Small intestine (tissue), 7 donors: ENCODE data around the gene UVRAG. TPM values are rescaled to one million over a fixed set of nuclear protein-coding genes. Genes with fewer than 3 reads are reported as not detected.

Experiments used
- DNase-seq, 2 donors: peaks; one replicate each; pipeline versions ENCODE4 v3.0.0 to v3.0.0-alpha.2; 2013
- FAIRE-seq: peaks from 2 replicates; lab custom pipeline; 2012; peaks lifted over from hg19 to GRCh38; lab: Jason Lieb, UNC
- H3K27ac ChIP-seq, 3 donors: one replicate each; pipeline ENCODE4 v1.5.1; 2013; ENCODE audit warnings: low read length in 2 of 3, mild to moderate bottlenecking in 2 of 3, control low read depth in 1 of 3, inconsistent platforms in 1 of 3, low read depth in 1 of 3, moderate library complexity in 1 of 3
- H3K27me3 ChIP-seq, 3 donors: one replicate each; pipeline ENCODE4 v1.6.1; 2013; ENCODE audit warnings: low read length in 3 of 3, inconsistent platforms in 1 of 3; ENCODE audit not compliant: control insufficient read depth in 3 of 3, insufficient read depth in 3 of 3
- H3K36me3 ChIP-seq, 3 donors: one replicate each; pipeline ENCODE4 v1.6.1; 2013; ENCODE audit warnings: low read length in 3 of 3, inconsistent platforms in 1 of 3, low read depth in 1 of 3, mild to moderate bottlenecking in 1 of 3, moderate library complexity in 1 of 3; ENCODE audit not compliant: control insufficient read depth in 3 of 3, insufficient read depth in 2 of 3
- H3K4me1 ChIP-seq, 3 donors: one replicate each; pipeline ENCODE4 v1.6.1; 2013; ENCODE audit warnings: low read length in 2 of 3, inconsistent platforms in 1 of 3, low read depth in 1 of 3, mild to moderate bottlenecking in 1 of 3, moderate library complexity in 1 of 3; ENCODE audit not compliant: control insufficient read depth in 3 of 3, insufficient read depth in 2 of 3
- H3K4me3 ChIP-seq, 3 donors: one replicate each; pipeline ENCODE4 v1.5.1; 2013; ENCODE audit warnings: low read length in 3 of 3, control low read depth in 1 of 3, inconsistent platforms in 1 of 3, low read depth in 1 of 3, mild to moderate bottlenecking in 1 of 3, moderate library complexity in 1 of 3
- H3K9me3 ChIP-seq, 2 donors: one replicate each; pipeline ENCODE4 v1.6.1; 2013; ENCODE audit warnings: low read depth in 1 of 2, low read length in 1 of 2; ENCODE audit not compliant: control insufficient read depth in 2 of 2, insufficient read depth in 1 of 2
- WGBS, 3 donors: extraction: QIAGEN DNeasy Blood & Tissue Kit; methylation state at CpG; one replicate each; pipeline ENCODE4 v1.1.7; 2013; 5-methylcytosine and 5-hydroxymethylcytosine counted together
- polyA plus RNA-seq, 4 donors: library from polyadenylated mRNA; stranded (reverse) in 3 of 4; unstranded in 1 of 4; fragments of 200-250 nt in 3 of 4; fragments of 120-200 nt in 1 of 4; gene quantifications; one replicate each; pipeline versions ENCODE4 v1.2.1 to v1.2.3, GENCODE V29; 2013
- donor health status: healthy with polysubstance abuse.
- donor health status: control.
- donor health status: control.
- donor health status: Bipolar disorder and iron deficiency.
- donor health status: healthy.

UVRAG gene
- polyA plus RNA-seq, 4 donors, result 5.4 to 13.2 (median 7.1) TPM

GRCh38 chr11:75815345-75816168, 547 bp downstream of the UVRAG start:
- no peak for FAIRE-seq
- 0 to 1% (median 1%) methylated on average over 36 to 60 of the region's 60 CpGs for WGBS, 3 donors

GRCh38 chr11:75816561-75817239, 1.7 kb downstream of the UVRAG start:
- Histone ChIP-seq H3K27ac (peak overlapping the region in 1 of 3 donors; percentile 14), H3K27me3 (no peaks in the 10 kb centered on the region), H3K36me3 (no peaks in the 10 kb centered on the region), H3K4me1 (peaks cover 6 to 15% (median 15%) of the 10 kb centered on the region in 3 donors), H3K4me3 (peak overlapping the region; percentile 86 to 98 (median 97)), H3K9me3 (no peaks in the 10 kb centered on the region)
- 14 to 26% (median 21%) methylated on average over 6 of the region's 6 CpGs for WGBS, 3 donors
- DNase-seq, result peak in 1 of 2 donors; percentile 27
- FAIRE-seq, result no peak

More at GRCh38 chr11:75815345-75816168, 547 bp downstream of the UVRAG start:
- Histone ChIP-seq H3K9me3 (no peaks in the 10 kb centered on the region), H3K36me3 (no peaks in the 10 kb centered on the region), H3K4me1 (peaks cover 6 to 15% (median 11%) of the 10 kb centered on the region in 3 donors), H3K27ac (peak overlapping the region; percentile 79 to 96 (median 85)), H3K4me3 (peak overlapping the region; percentile 86 to 98 (median 97)), H3K27me3 (no peaks in the 10 kb centered on the region)
- DNase-seq, result no peak

- FAIRE-seq (no peak), DNase-seq (peak in 1 of 2 donors; percentile 84)
- WGBS, 3 donors, result 28 to 64% (median 62%) methylated on average over 1 of the region's 1 CpG
- Histone ChIP-seq H3K36me3 (no peaks in the 10 kb centered on the region), H3K4me3 (no peak overlapping the region), H3K27me3 (no peaks in the 10 kb centered on the region), H3K4me1 (peaks cover 9 to 22% (median 10%) of the 10 kb centered on the region in 3 donors), H3K27ac (no peak overlapping the region), H3K9me3 (no peaks in the 10 kb centered on the region)
Observed at GRCh38 chr11:75820645-75821044, 5.6 kb downstream of the UVRAG start.

- Histone ChIP-seq H3K9me3 (no peaks in the 10 kb centered on the region), H3K36me3 (no peaks in the 10 kb centered on the region), H3K27ac (no peak overlapping the region), H3K27me3 (no peaks in the 10 kb centered on the region), H3K4me3 (no peak overlapping the region), H3K4me1 (peaks cover 9 to 20% (median 9%) of the 10 kb centered on the region in 3 donors)
- no peak for DNase-seq
- no peak for FAIRE-seq
- 88 to 95% (median 94%) methylated on average over 5 of the region's 5 CpGs for WGBS, 3 donors
Observed at GRCh38 chr11:75821202-75821601, 6.2 kb downstream of the UVRAG start.

GRCh38 chr11:75822541-75822940, 7.5 kb downstream of the UVRAG start:
- H3K36me3 ChIP-seq, result no peaks in the 10 kb centered on the region
- 65 to 88% (median 79%) methylated on average over 3 of the region's 3 CpGs for WGBS, 3 donors
- H3K4me3 ChIP-seq, result no peak overlapping the region
- H3K27ac ChIP-seq, result no peak overlapping the region
- no peak for FAIRE-seq
- no peaks in the 10 kb centered on the region for H3K27me3 ChIP-seq
- no peak for DNase-seq
- H3K4me1 ChIP-seq, result peaks cover 3 to 16% (median 5%) of the 10 kb centered on the region in 3 donors
- H3K9me3 ChIP-seq, result no peaks in the 10 kb centered on the region

- 82 to 89% (median 89%) methylated on average over 4 of the region's 4 CpGs for WGBS, 3 donors
- FAIRE-seq (no peak), DNase-seq (no peak)
- H3K4me1 ChIP-seq, result peaks cover 3 to 16% (median 5%) of the 10 kb centered on the region in 3 donors
- H3K36me3 ChIP-seq, result no peaks in the 10 kb centered on the region
- no peaks in the 10 kb centered on the region for H3K9me3 ChIP-seq
- H3K27ac ChIP-seq, result peak overlapping the region in 1 of 3 donors; percentile 54
- no peak overlapping the region for H3K4me3 ChIP-seq
- no peaks in the 10 kb centered on the region for H3K27me3 ChIP-seq
Observed at GRCh38 chr11:75823415-75823814, 8.4 kb downstream of the UVRAG start.

- H3K9me3 ChIP-seq, result no peaks in the 10 kb centered on the region
- H3K27me3 ChIP-seq, result no peaks in the 10 kb centered on the region
- H3K4me3 ChIP-seq, result no peak overlapping the region
- 36 to 39% (median 38%) methylated on average over 4 of the region's 4 CpGs for WGBS, 3 donors
- H3K4me1 ChIP-seq, result peaks cover 3 to 16% (median 5%) of the 10 kb centered on the region in 3 donors
- DNase-seq, result no peak
- H3K36me3 ChIP-seq, result no peaks in the 10 kb centered on the region
- no peak overlapping the region for H3K27ac ChIP-seq
- FAIRE-seq, result no peak
Observed at GRCh38 chr11:75823946-75824345, 8.9 kb downstream of the UVRAG start.

GRCh38 chr11:75826461-75827230, 11.6 kb downstream of the UVRAG start:
- Histone ChIP-seq H3K27me3 (no peaks in the 10 kb centered on the region), H3K36me3 (no peaks in the 10 kb centered on the region), H3K4me1 (peaks cover 3 to 7% (median 3%) of the 10 kb centered on the region in 3 donors), H3K9me3 (no peaks in the 10 kb centered on the region), H3K4me3 (no peak overlapping the region), H3K27ac (peak overlapping the region in 1 of 3 donors; percentile 36)
- FAIRE-seq (no peak), DNase-seq (no peak)
- WGBS, 3 donors, result 23 to 34% (median 29%) methylated on average over 4 of the region's 4 CpGs
